ENCODE results near the gene GNB5.

DNA sequence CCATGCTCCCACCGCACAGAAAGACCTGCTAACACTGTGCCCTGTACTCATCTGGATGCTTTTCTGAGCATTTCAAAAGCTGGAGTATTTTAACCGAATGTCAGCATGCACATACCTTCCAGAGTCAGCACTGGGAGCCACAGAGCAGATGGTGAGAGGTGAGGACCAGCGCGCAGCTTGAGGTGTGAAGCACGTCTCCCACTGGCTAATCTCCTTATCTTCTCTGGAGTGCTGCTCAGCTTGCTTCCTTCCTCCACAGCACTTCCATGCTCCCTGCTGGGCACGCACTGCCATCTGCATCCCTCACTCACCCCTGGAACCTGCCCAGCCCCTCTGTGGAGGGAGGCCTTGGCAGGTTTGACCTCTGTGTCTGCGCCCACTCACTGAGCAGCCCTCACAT is at the start of gene GNB5:
- TF ChIP-seq, protein P1, sequence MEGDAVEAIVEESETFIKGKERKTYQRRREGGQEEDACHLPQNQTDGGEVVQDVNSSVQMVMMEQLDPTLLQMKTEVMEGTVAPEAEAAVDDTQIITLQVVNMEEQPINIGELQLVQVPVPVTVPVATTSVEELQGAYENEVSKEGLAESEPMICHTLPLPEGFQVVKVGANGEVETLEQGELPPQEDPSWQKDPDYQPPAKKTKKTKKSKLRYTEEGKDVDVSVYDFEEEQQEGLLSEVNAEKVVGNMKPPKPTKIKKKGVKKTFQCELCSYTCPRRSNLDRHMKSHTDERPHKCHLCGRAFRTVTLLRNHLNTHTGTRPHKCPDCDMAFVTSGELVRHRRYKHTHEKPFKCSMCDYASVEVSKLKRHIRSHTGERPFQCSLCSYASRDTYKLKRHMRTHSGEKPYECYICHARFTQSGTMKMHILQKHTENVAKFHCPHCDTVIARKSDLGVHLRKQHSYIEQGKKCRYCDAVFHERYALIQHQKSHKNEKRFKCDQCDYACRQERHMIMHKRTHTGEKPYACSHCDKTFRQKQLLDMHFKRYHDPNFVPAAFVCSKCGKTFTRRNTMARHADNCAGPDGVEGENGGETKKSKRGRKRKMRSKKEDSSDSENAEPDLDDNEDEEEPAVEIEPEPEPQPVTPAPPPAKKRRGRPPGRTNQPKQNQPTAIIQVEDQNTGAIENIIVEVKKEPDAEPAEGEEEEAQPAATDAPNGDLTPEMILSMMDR (IDR thresholded peaks at IDR 0.05; ENCODE audit: poor library complexity, severe bottlenecking): no peak
- no peak for TF ChIP-seq EZH2 (IDR thresholded peaks at IDR 0.05; ENCODE audit: borderline replicate concordance, insufficient read depth, low read length, poor library complexity, severe bottlenecking)

Measured in neural cell (in vitro differentiated cells).